ENCODE results near the gene VIPAS39.

GRCh38 chr14:77473921-77474320 is 16.5 kb upstream of the VIPAS39 start:
- no peak for TF ChIP-seq FOXK2 (IDR thresholded peaks at IDR 0.05)
- no peak for TF ChIP-seq CTBP1 (IDR thresholded peaks at IDR 0.05; ENCODE audit: borderline replicate concordance)
- TF ChIP-seq ARNT (IDR thresholded peaks at IDR 0.05), result no peak
- TF ChIP-seq HDGF (IDR thresholded peaks at IDR 0.05; ENCODE audit: borderline replicate concordance), result no peak
- TF ChIP-seq FOXM1 (IDR thresholded peaks at IDR 0.05; ENCODE audit: borderline replicate concordance), result no peak
- no peak for TF ChIP-seq SP1 (IDR thresholded peaks at IDR 0.05)
